IMR-90 (cell line): Measurements from ENCODE around the gene RALGPS1. TPM values are rescaled to one million over a fixed set of nuclear protein-coding genes. Genes with fewer than 3 reads are reported as not detected.

Source experiments
- ATAC-seq: fragments of 200-7000 bp; cut with Tn5 transposase; 2 replicates; pipeline ENCODE4 v1.9.1; 2020; ENCODE audit warnings: low read depth, mild to moderate bottlenecking, moderate library complexity
- BruUV-seq: library from RNA; stranded (reverse); fragments of 400-500 nt; replicated peaks from 2 replicates; lab custom pipeline; 2021; lab: Mats Ljungman, UMichigan
- CTCF ChIA-PET: fragments of 300-600 bp; formaldehyde crosslinking; extraction: SDS; loops from one replicate; lab custom pipeline; 2021; ENCODE audit warnings: antibody characterized with exemption; lab: Yijun Ruan, JAX
- POLR2A ChIA-PET: fragments of 300-600 bp; sonication (Branson Sonifier 250); formaldehyde crosslinking; loops from one replicate; lab custom pipeline; 2022; ENCODE audit warnings: antibody characterized with exemption; ENCODE audit not compliant: unreplicated experiment; lab: Charles Lee
- DNase-seq: peaks from one replicate; pipeline ENCODE4 v3.0.0; 2013
- H2AFZ ChIP-seq: replicated peaks from 2 replicates; pipeline ENCODE3; 2013; ENCODE audit warnings: low read length, mild to moderate bottlenecking; ENCODE audit not compliant: poor library complexity
- H2AK5ac ChIP-seq: 2 replicates; pipeline ENCODE4 v1.6.1; 2013; ENCODE audit warnings: low read depth, low read length, inconsistent platforms
- H2AK9ac ChIP-seq: replicated peaks from 2 replicates; pipeline ENCODE3; 2013; ENCODE audit warnings: mild to moderate bottlenecking, low read depth, low read length, moderate library complexity; ENCODE audit not compliant: poor library complexity
- H2BK120ac ChIP-seq: 2 replicates; pipeline ENCODE4 v1.6.1; 2013; ENCODE audit warnings: low read depth, low read length, inconsistent platforms
- H2BK15ac ChIP-seq: 3 replicates; pipeline ENCODE4 v1.6.1; 2013; ENCODE audit warnings: low read depth, low read length, inconsistent platforms
- H2BK20ac ChIP-seq: 2 replicates; pipeline ENCODE4 v1.6.1; 2013; ENCODE audit warnings: low read depth, mild to moderate bottlenecking, inconsistent platforms, low read length, moderate library complexity
- H2BK5ac ChIP-seq: 2 replicates; pipeline ENCODE4 v1.6.1; 2013; ENCODE audit warnings: mild to moderate bottlenecking, low read depth, low read length, inconsistent platforms; ENCODE audit not compliant: poor library complexity, severe bottlenecking
- H3K14ac ChIP-seq: replicated peaks from 2 replicates; pipeline ENCODE4 v1.6.1; 2013; ENCODE audit warnings: low read depth, low read length, inconsistent platforms
- H3K18ac ChIP-seq: 2 replicates; pipeline ENCODE4 v1.6.1; 2013; ENCODE audit warnings: low read depth, low read length, control low read depth
- H3K23ac ChIP-seq: 2 replicates; pipeline ENCODE4 v1.6.1; 2013; ENCODE audit warnings: low read depth, low read length, inconsistent platforms
- H3K27ac ChIP-seq: 2 replicates; pipeline ENCODE4 v1.5.1; 2013; ENCODE audit warnings: mild to moderate bottlenecking, control low read depth, low read length; ENCODE audit not compliant: insufficient read depth
- H3K27me3 ChIP-seq: 2 replicates; pipeline ENCODE4 v1.6.1; 2013; ENCODE audit warnings: low read length; ENCODE audit not compliant: control insufficient read depth, insufficient read depth
- H3K36me3 ChIP-seq: 2 replicates; pipeline ENCODE4 v1.6.1; 2013; ENCODE audit warnings: low read length, mixed read lengths; ENCODE audit not compliant: control insufficient read depth, insufficient read depth
- H3K4ac ChIP-seq: 2 replicates; pipeline ENCODE4 v1.6.1; 2013; ENCODE audit warnings: low read depth, low read length, inconsistent platforms
- H3K4me1 ChIP-seq: 2 replicates; pipeline ENCODE4 v1.6.1; 2013; ENCODE audit warnings: low read length, mixed read lengths; ENCODE audit not compliant: control insufficient read depth, insufficient read depth
- H3K4me2 ChIP-seq: 2 replicates; pipeline ENCODE4 v1.6.1; 2013; ENCODE audit warnings: low read depth, mild to moderate bottlenecking, control low read depth, low read length, moderate library complexity
- H3K4me3 ChIP-seq: 2 replicates; pipeline ENCODE4 v1.5.1; 2013; ENCODE audit warnings: low read depth, mild to moderate bottlenecking, control low read depth, low read length, moderate library complexity; ENCODE audit not compliant: insufficient read depth
- H3K56ac ChIP-seq: 2 replicates; pipeline ENCODE4 v1.6.1; 2013; ENCODE audit warnings: low read length, inconsistent platforms; ENCODE audit not compliant: insufficient read depth; ENCODE audit errors: extremely low read depth
- H3K79me1 ChIP-seq, 2 experiments: 2 replicates each; pipeline ENCODE4 v1.6.1; 2013; ENCODE audit warnings: low read length in 2 of 2, inconsistent platforms in 1 of 2, low read depth in 1 of 2
- H3K9ac ChIP-seq: 2 replicates; pipeline ENCODE4 v1.6.1; 2013; ENCODE audit warnings: low read depth, low read length, control low read depth
- H3K9me1 ChIP-seq: 2 replicates; pipeline ENCODE4 v1.6.1; 2013; ENCODE audit warnings: low read length, inconsistent platforms; ENCODE audit not compliant: insufficient read depth
- H3K9me3 ChIP-seq: 2 replicates; pipeline ENCODE4 v1.6.1; 2013; ENCODE audit warnings: low read length; ENCODE audit not compliant: control insufficient read depth, insufficient read depth
- H4K20me1 ChIP-seq: 2 replicates; pipeline ENCODE4 v1.6.1; 2013; ENCODE audit warnings: low read length, inconsistent platforms; ENCODE audit not compliant: insufficient read depth
- H4K5ac ChIP-seq: 2 replicates; pipeline ENCODE4 v1.6.1; 2013; ENCODE audit warnings: mild to moderate bottlenecking, low read depth, low read length, control low read depth
- H4K8ac ChIP-seq, 2 experiments: 2 replicates each; pipeline ENCODE4 v1.6.1; 2013; ENCODE audit warnings: low read depth in 2 of 2, low read length in 2 of 2, control low read depth in 1 of 2, inconsistent platforms in 1 of 2
- H4K91ac ChIP-seq: 2 replicates; pipeline ENCODE4 v1.6.1; 2013; ENCODE audit warnings: low read depth, low read length, inconsistent platforms; ENCODE audit not compliant: insufficient read depth
- BHLHE40 ChIP-seq: fragments of 150-350 bp; IDR thresholded peaks from 2 replicates; pipeline ENCODE4 v1.6.1; 2016; ENCODE audit warnings: mild to moderate bottlenecking, low read depth, low read length
- CEBPB ChIP-seq: IDR thresholded peaks from 2 replicates; pipeline ENCODE4 v1.6.1; 2012; ENCODE audit warnings: low read depth, low read length, improper control_type of control experiment
- CHD1 ChIP-seq: IDR thresholded peaks from 2 replicates; pipeline ENCODE4 v1.6.1; 2012; ENCODE audit warnings: low read depth, low read length, improper control_type of control experiment
- FOS ChIP-seq: fragments of 150-350 bp; IDR thresholded peaks from 2 replicates; pipeline ENCODE4 v1.6.1; 2016; ENCODE audit warnings: low read depth, low read length
- MAFK ChIP-seq: IDR thresholded peaks from 2 replicates; pipeline ENCODE4 v1.6.1; 2012; ENCODE audit warnings: low read depth, low read length, improper control_type of control experiment
- MXI1 ChIP-seq: IDR thresholded peaks from 2 replicates; pipeline ENCODE4 v1.6.1; 2012; ENCODE audit warnings: low read depth, mild to moderate bottlenecking, low read length, moderate library complexity, borderline replicate concordance
- POLR2A ChIP-seq: IDR thresholded peaks from 2 replicates; pipeline ENCODE4 v1.6.1; 2012; ENCODE audit warnings: mild to moderate bottlenecking, low read depth, low read length
- RAD21 ChIP-seq: IDR thresholded peaks from 2 replicates; pipeline ENCODE4 v1.6.1; 2012; ENCODE audit warnings: low read length, improper control_type of control experiment
- RCOR1 ChIP-seq: IDR thresholded peaks from 2 replicates; pipeline ENCODE4 v1.6.1; 2012; ENCODE audit warnings: mild to moderate bottlenecking, low read length, improper control_type of control experiment; ENCODE audit not compliant: insufficient replicate concordance
- WGBS, 2 experiments: methylation state at CpG; one replicate each; pipeline versions ENCODE4 v1.1.5 to v1.1.7; 2013; ENCODE audit warnings: missing lambda C conversion rate in 2 of 2; ENCODE audit not compliant: insufficient read length in 1 of 2; ENCODE audit errors: extremely low coverage in 2 of 2; 5-methylcytosine and 5-hydroxymethylcytosine counted together
- dilution Hi-C: fragments of 300-500 bp; cut with HindIII; formaldehyde crosslinking; loops from one replicate; pipeline ENCODE4 v1.14.3; 2018; ENCODE audit warnings: low sequenced_read_pairs; ENCODE audit not compliant: unreplicated experiment
- in situ Hi-C: fragments of 300-500 bp; cut with MboI; formaldehyde crosslinking; loops from 3 replicates; pipeline ENCODE4 v1.14.3; 2019; ENCODE audit warnings: low sequenced_read_pairs, inconsistent platforms, mixed read lengths
- intact Hi-C: fragments of 100-400 bp; cut with micrococcal nuclease; formaldehyde crosslinking; loops from 2 replicates; pipeline ENCODE4 v1.10.0; 2022
- polyA plus RNA-seq, 3 experiments: library from polyadenylated mRNA; depleted of rRNA; stranded (reverse); fragments of >200 nt; gene quantifications; 2 replicates each; pipeline ENCODE4 v1.2.3, GENCODE V29; 2012; ENCODE audit warnings: low replicate concordance in 1 of 3
- total RNA-seq: library from RNA; depleted of rRNA; stranded (reverse); fragments of >200 nt; gene quantifications from 2 replicates; pipeline ENCODE4 v1.2.3, GENCODE V29; 2012

RALGPS1 gene
- total and polyA plus RNA-seq, 2 of the 4 experiments (the other 2 are of a cell fraction), result 0.90 to 2.8 TPM

GRCh38 chr9:127216888-127217217 lies 302.3 kb downstream of the RALGPS1 start:
- POLR2A ChIA-PET, result no interaction called here
- H3K4ac ChIP-seq, result no peak overlapping the region
- WGBS, 2 experiments, result 69% methylated on average over 3 of the region's 5 CpGs; no CpG with 5 or more reads in 1 of the 2 experiments
- no peak overlapping the region for H3K4me3 ChIP-seq
- H3K9ac ChIP-seq, result no peak overlapping the region
- no peak overlapping the region for H2BK15ac ChIP-seq
- no peak overlapping the region for H3K4me2 ChIP-seq
- H4K8ac ChIP-seq, result no peak overlapping the region
- no peak overlapping the region for H4K91ac ChIP-seq
- H2AK9ac ChIP-seq, result no peak overlapping the region
- no peak overlapping the region for H2AFZ ChIP-seq
- no peak overlapping the region for H3K14ac ChIP-seq
- no peak for ATAC-seq
- H3K79me1 ChIP-seq, result no peaks in the 10 kb centered on the region
- H3K4me1 ChIP-seq, result peaks cover 6% of the 10 kb centered on the region; the same call in 1 of the 2 replicates
- no TSS peak for BruUV-seq
- TF ChIP-seq BHLHE40 (no peak), CHD1 (no peak), FOS (no peak), MAFK (no peak), CEBPB (no peak), MXI1 (no peak), POLR2A (no peak), RCOR1 (no peak), RAD21 (no peak)
- dilution Hi-C loops, result no loop called here
- no peak overlapping the region for H3K18ac ChIP-seq
- H3K56ac ChIP-seq, result no peak overlapping the region
- H3K9me3 ChIP-seq, result no peaks in the 10 kb centered on the region
- no peak overlapping the region for H2AK5ac ChIP-seq
- H4K20me1 ChIP-seq, result no peaks in the 10 kb centered on the region
- H2BK120ac ChIP-seq, result no peak overlapping the region
- H3K27ac ChIP-seq, result no peak overlapping the region
- H3K9me1 ChIP-seq, result no peaks in the 10 kb centered on the region
- no peak overlapping the region for H4K5ac ChIP-seq
- no peaks in the 10 kb centered on the region for H3K36me3 ChIP-seq
- CTCF ChIA-PET, result no interaction called here
- H3K27me3 ChIP-seq, result peaks cover 18% of the 10 kb centered on the region
- H3K23ac ChIP-seq, result no peak overlapping the region
- intact Hi-C loops, result loop anchor here (2.0 kb wide), 1 partner anchor 180 kb away; the partner anchor contains the start of gene SLC2A8
- H2BK5ac ChIP-seq, result no peak overlapping the region
- in situ Hi-C loops, result loop anchor here (5.0 kb wide), 1 partner anchor 180 kb away; the partner anchor contains the start of gene SLC2A8
- no peak overlapping the region for H2BK20ac ChIP-seq
- DNase-seq, result no peak
